GM12878 (cell line): ENCODE results near the gene RAPH1. TPM values are rescaled to one million over a fixed set of nuclear protein-coding genes. Genes with fewer than 3 reads are reported as not detected.

Experiments used
- ATAC-seq: fragments of 200-7000 bp; cut with Tn5 transposase; 3 replicates; pipeline ENCODE4 v1.9.1; 2020; ENCODE audit warnings: mild to moderate bottlenecking, moderate library complexity
- BruUV-seq: library from RNA; stranded (reverse); fragments of 400-500 nt; replicated peaks from 2 replicates; lab custom pipeline; 2021; lab: Mats Ljungman, UMichigan
- CTCF ChIA-PET: fragments of 300-600 bp; sonication (Branson Sonifier 250); formaldehyde crosslinking; extraction: SDS; loops from one replicate; lab custom pipeline; 2021; ENCODE audit warnings: inconsistent platforms; lab: Yijun Ruan, JAX
- POLR2A ChIA-PET: fragments of 350-600 bp; formaldehyde crosslinking; extraction: SDS; loops from one replicate; lab custom pipeline; 2021; ENCODE audit warnings: inconsistent platforms; lab: Charles Lee
- RAD21 ChIA-PET: fragments of 300-600 bp; sonication (Branson Sonifier 250); formaldehyde crosslinking; loops from one replicate; lab custom pipeline; 2023; ENCODE audit warnings: antibody characterized with exemption; ENCODE audit not compliant: unreplicated experiment; lab: Charles Lee
- SMC1A ChIA-PET: fragments of 300-600 bp; sonication (Branson Sonifier 250); formaldehyde crosslinking; loops from one replicate; lab custom pipeline; 2023; ENCODE audit not compliant: unreplicated experiment, uncharacterized antibody; lab: Charles Lee
- DNase-seq: peaks from one replicate; pipeline ENCODE4 v3.0.0-alpha.2; 2011; ENCODE audit warnings: low read depth, low spot score
- FAIRE-seq: peaks from 3 replicates; lab custom pipeline; 2011; peaks lifted over from hg19 to GRCh38; lab: Jason Lieb, UNC
- H2AFZ ChIP-seq: 2 replicates; pipeline ENCODE4 v1.6.0; 2011; ENCODE audit warnings: low read depth, low read length, control low read depth; ENCODE audit not compliant: control insufficient read depth
- H3K27ac ChIP-seq: 2 replicates; pipeline ENCODE4 v1.5.1; 2011; ENCODE audit warnings: control low read depth; ENCODE audit not compliant: control insufficient read depth, insufficient read depth
- H3K27me3 ChIP-seq, 2 experiments: replicated peaks in 1 of 2; 2 replicates each; pipeline versions ENCODE4 v1.6.0 to v1.6.1; 2011; ENCODE audit warnings: low read length in 1 of 2; ENCODE audit not compliant: control insufficient read depth in 2 of 2, insufficient read depth in 2 of 2
- H3K36me3 ChIP-seq, 2 experiments: 2 replicates each; pipeline ENCODE4 v1.5.1; 2011; ENCODE audit warnings: low read length in 1 of 2; ENCODE audit not compliant: control insufficient read depth in 2 of 2, insufficient read depth in 2 of 2
- H3K4me1 ChIP-seq: 2 replicates; pipeline ENCODE4 v1.6.1; 2011; ENCODE audit warnings: mild to moderate bottlenecking, low read length, moderate library complexity, mixed read lengths; ENCODE audit not compliant: control insufficient read depth, insufficient read depth
- H3K4me2 ChIP-seq: 2 replicates; pipeline ENCODE4 v1.6.0; 2011; ENCODE audit warnings: control low read depth; ENCODE audit not compliant: control insufficient read depth, insufficient read depth
- H3K4me3 ChIP-seq: fragments of 200-600 bp; sonication (generic); 2 replicates; pipeline ENCODE4 v1.5.1; 2016
- H3K79me2 ChIP-seq: 2 replicates; pipeline ENCODE4 v1.6.0; 2011; ENCODE audit warnings: low read length; ENCODE audit not compliant: control insufficient read depth, insufficient read depth
- H3K9ac ChIP-seq: 2 replicates; pipeline ENCODE4 v1.8.0; 2011; ENCODE audit warnings: low read length, control low read depth, mixed read lengths; ENCODE audit not compliant: control insufficient read depth, insufficient read depth
- H3K9me3 ChIP-seq: replicated peaks from 3 replicates; pipeline ENCODE4 v1.5.1; 2011; ENCODE audit warnings: mild to moderate bottlenecking, low read length; ENCODE audit not compliant: control insufficient read depth, insufficient read depth
- H4K20me1 ChIP-seq: 2 replicates; pipeline ENCODE4 v1.6.0; 2011; ENCODE audit not compliant: control insufficient read depth, insufficient read depth
- ASH2L ChIP-seq: fragments of 300-600, 200-600 bp; sonication (generic); IDR thresholded peaks from 2 replicates; pipeline ENCODE4 v1.6.1; 2017; ENCODE audit warnings: low read depth, mild to moderate bottlenecking, borderline replicate concordance
- BCL11A ChIP-seq: IDR thresholded peaks from 2 replicates; pipeline ENCODE4 v1.6.1; 2011; ENCODE audit warnings: low read depth, low read length
- BRCA1 ChIP-seq: IDR thresholded peaks from 2 replicates; pipeline ENCODE4 v1.6.1; 2011; ENCODE audit warnings: low read depth, low read length, improper control_type of control experiment
- CREM ChIP-seq: IDR thresholded peaks from 2 replicates; pipeline ENCODE4 v1.6.1; 2014; ENCODE audit warnings: antibody characterized with exemption, low read depth
- DPF2 ChIP-seq: fragments of 450-650 bp; IDR thresholded peaks from 2 replicates; pipeline ENCODE4 v1.6.1; 2017; ENCODE audit warnings: mild to moderate bottlenecking
- E4F1 ChIP-seq: fragments of 450-650 bp; IDR thresholded peaks from 2 replicates; pipeline ENCODE4 v1.6.1; 2018; ENCODE audit warnings: borderline replicate concordance, mild to moderate bottlenecking; ENCODE audit not compliant: partially characterized antibody
- EED ChIP-seq: sonication (generic); IDR thresholded peaks from 2 replicates; pipeline ENCODE4 v1.6.1; 2016; ENCODE audit warnings: antibody characterized with exemption, low read depth
- ELK1 ChIP-seq: IDR thresholded peaks from 2 replicates; pipeline ENCODE4 v1.6.1; 2012; ENCODE audit warnings: low read depth, low read length, improper control_type of control experiment
- GABPA ChIP-seq: IDR thresholded peaks from 2 replicates; pipeline ENCODE4 v1.6.1; 2014; ENCODE audit warnings: antibody characterized with exemption, low read depth, mild to moderate bottlenecking, inconsistent platforms
- IKZF1 ChIP-seq: fragments of 450-650 bp; conservative IDR thresholded peaks from 2 replicates; pipeline ENCODE4 v1.6.1; 2017; ENCODE audit warnings: antibody characterized with exemption, mild to moderate bottlenecking
- KDM1A ChIP-seq: fragments of 200-600 bp; sonication (generic); IDR thresholded peaks from 2 replicates; pipeline ENCODE4 v1.6.1; 2016; ENCODE audit warnings: borderline replicate concordance
- SRF ChIP-seq, 2 experiments: IDR thresholded peaks; 2 replicates each; pipeline ENCODE4 v1.6.1; 2011; ENCODE audit warnings: low read depth in 2 of 2, low read length in 2 of 2, mild to moderate bottlenecking in 1 of 2, moderate library complexity in 1 of 2
- ZBED1 ChIP-seq: IDR thresholded peaks from 2 replicates; pipeline ENCODE4 v1.6.1; 2016; ENCODE audit warnings: borderline replicate concordance
- ZNF384 ChIP-seq: IDR thresholded peaks from 2 replicates; pipeline ENCODE4 v1.6.1; 2012; ENCODE audit warnings: low read depth, mild to moderate bottlenecking, low read length, improper control_type of control experiment, borderline replicate concordance
- ZZZ3 ChIP-seq: IDR thresholded peaks from 2 replicates; pipeline ENCODE4 v1.6.1; 2011; ENCODE audit warnings: low read depth; ENCODE audit not compliant: control insufficient read depth, insufficient read length
- WGBS: methylation state at CpG from one replicate; pipeline ENCODE4 v1.1.6; 2016; ENCODE audit warnings: low lambda C conversion rate; ENCODE audit not compliant: insufficient replicate concordance, insufficient coverage; ENCODE audit errors: missing lambda C conversion rate; 5-methylcytosine and 5-hydroxymethylcytosine counted together
- in situ Hi-C: fragments of 300-500 bp; cut with MboI; formaldehyde crosslinking; loops from 9 replicates; pipeline ENCODE4 v1.14.3; 2018; ENCODE audit warnings: mixed read lengths
- intact Hi-C: fragments of 100-400 bp; cut with micrococcal nuclease; formaldehyde crosslinking; loops from one replicate; pipeline ENCODE4 v1.14.2; 2022; ENCODE audit not compliant: unreplicated experiment
- polyA plus RNA-seq, 11 experiments: library from polyadenylated mRNA; depleted of rRNA in 4 of 11; unstranded in 6 of 11; stranded (reverse) in 5 of 11; fragments of >200 nt; fragmentation: Nextera tagmentation in 4 of 11; fragmentation: Illumina TruSeq in 1 of 11; extraction: Ambion mirVana in 4 of 11; extraction: Trizol in 1 of 11; gene quantifications; 1 replicate in 1 of 11; 2 replicates in 10 of 11; pipeline versions ENCODE4 v1.2.1 to v1.2.3, GENCODE V29; 2011 to 2016; ENCODE audit warnings: inconsistent platforms in 2 of 11, missing spikeins in 2 of 11, low read depth in 1 of 11
- total RNA-seq, 4 experiments: library from RNA; depleted of rRNA in 3 of 4; stranded (reverse); fragments of >200 nt in 3 of 4; fragmentation: Illumina TruSeq in 1 of 4; extraction: Trizol in 1 of 4; gene quantifications; 2 replicates each; pipeline versions ENCODE4 v1.2.1 to v1.2.3, GENCODE V29; 2013 to 2021

Gene RAPH1
- total and polyA plus RNA-seq, 10 of the 15 experiments (the other 5 are each of a cell fraction or from before 2014, with no cell fraction given): 0.09 to 0.90 (median 0.21) TPM; not detected in 7

- ChIA-PET SMC1A (no interaction called here), RAD21 (no interaction called here), POLR2A (no interaction called here), CTCF (no interaction called here)
- DNase-seq (no peak), ATAC-seq (no peak), FAIRE-seq (no peak)
- TF ChIP-seq BCL11A: no peak
- no peak for TF ChIP-seq ZZZ3
- no peak for TF ChIP-seq SRF (IDR thresholded peaks at IDR 0.05; ENCODE audit: low read depth in 2 of 2, low read length in 2 of 2)
- TF ChIP-seq CREM: no peak
- no peak for TF ChIP-seq ASH2L
- no peak for TF ChIP-seq E4F1
- no peak for TF ChIP-seq ZBED1
- no peak for TF ChIP-seq ZNF384
- no peak for TF ChIP-seq ELK1
- no peak for TF ChIP-seq GABPA
- no peak for TF ChIP-seq EED
- no peak for TF ChIP-seq IKZF1
- no peak for TF ChIP-seq KDM1A
- no peak for TF ChIP-seq BRCA1
- TF ChIP-seq DPF2: no peak
- WGBS: 96% methylated on average over 4 of the region's 4 CpGs
- Histone ChIP-seq H3K79me2 (peaks cover 2% of the 10 kb centered on the region), H3K4me2 (no peak overlapping the region), H3K4me1 (no peaks in the 10 kb centered on the region), H3K36me3 (no peaks in the 10 kb centered on the region; a peak in 1 of 4 replicates), H3K27ac (no peak overlapping the region), H3K9me3 (no peaks in the 10 kb centered on the region; the same call in 2 of the 3 replicates), H2AFZ (no peak overlapping the region), H3K4me3 (no peak overlapping the region), H4K20me1 (no peaks in the 10 kb centered on the region), H3K9ac (no peak overlapping the region), H3K27me3 (no peaks in the 10 kb centered on the region)
- intact Hi-C loops: no loop called here
- BruUV-seq: no TSS peak
- in situ Hi-C loops: no loop called here
Observed at GRCh38 chr2:203347375-203347774, 187.7 kb downstream of the RAPH1 start.
